Caki2 (cell line): ENCODE data around the gene KCNK7. TPM values are rescaled to one million over a fixed set of nuclear protein-coding genes. Genes with fewer than 3 reads are reported as not detected.

ENCODE experiments used
- DNase-seq: peaks from one replicate; pipeline ENCODE4 v3.0.0-alpha.2; 2015; ENCODE audit warnings: low read depth
- in situ Hi-C: cut with HindIII; loops from 2 replicates; pipeline ENCODE4 v1.10.0; 2016; ENCODE audit warnings: low sequenced_read_pairs, low pct_unique_long_range_greater_than_20kb, mixed read lengths
- total RNA-seq: library from RNA; depleted of rRNA; stranded (reverse); fragments of >200 nt; shearing (Covaris generic); gene quantifications from 2 replicates; pipeline ENCODE4 v1.2.3, GENCODE V29; 2014; ENCODE audit warnings: low replicate concordance

KCNK7 gene
- total RNA-seq, 1 experiment from 2014 or later: not detected

DNA sequence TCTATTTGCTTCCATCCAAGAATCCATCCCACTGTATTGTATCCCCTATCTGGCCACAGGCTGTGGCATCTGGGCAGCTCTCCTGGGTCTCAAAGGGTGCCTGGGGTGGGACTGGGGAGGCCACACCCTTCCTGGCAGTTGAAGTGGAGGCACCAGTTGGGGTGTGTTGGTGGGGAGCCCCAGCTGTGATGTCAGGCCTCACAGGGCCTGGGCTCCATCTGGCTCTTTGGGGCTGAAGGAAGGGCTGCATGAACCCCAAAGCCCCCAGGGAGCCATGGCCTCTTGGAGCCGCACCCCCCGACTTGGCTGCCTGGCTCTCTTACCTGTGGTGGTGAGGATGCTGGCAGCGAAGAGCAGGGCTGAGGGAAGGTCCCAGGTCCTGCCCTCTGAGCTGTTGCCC is 469 bp downstream of the KCNK7 start:
- in situ Hi-C loops: no loop called here
- DNase-seq: no peak

GRCh38 chr11:65593518-65594414 is 1.8 kb downstream of the KCNK7 start:
- no peak for DNase-seq
- in situ Hi-C loops: no loop called here

DNA sequence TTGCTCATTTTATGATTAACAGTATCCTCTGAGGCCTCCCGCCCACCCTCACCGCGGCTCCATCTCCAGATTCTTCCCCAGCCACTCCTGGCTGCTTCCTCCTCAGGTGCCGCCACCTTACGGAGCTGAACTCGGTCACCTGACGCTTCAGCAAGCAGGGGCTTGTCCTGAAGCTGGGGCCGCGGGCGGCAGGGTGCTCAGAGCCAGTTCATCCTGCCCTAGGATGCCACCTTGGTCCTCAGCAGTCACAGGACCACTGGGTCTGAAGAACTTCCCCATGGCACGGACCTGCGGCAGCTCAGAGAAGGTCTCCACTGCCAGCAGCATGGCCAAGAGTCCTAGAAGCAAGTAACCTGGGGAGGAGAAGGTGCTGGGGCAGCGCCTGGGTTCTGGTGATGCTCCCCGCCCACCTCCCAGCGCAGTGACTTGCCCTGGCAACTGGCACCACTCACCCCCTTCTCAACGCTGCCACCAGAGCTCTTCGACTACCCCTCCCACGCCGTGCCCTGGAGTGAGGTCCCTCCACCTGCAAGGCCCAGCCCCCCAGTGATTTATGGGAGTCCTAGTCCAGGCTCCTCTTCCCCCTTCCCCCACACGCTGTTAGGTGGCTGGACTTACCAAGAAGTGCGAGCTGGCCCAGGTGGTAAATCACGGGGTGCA is 2.6 kb downstream of the KCNK7 start:
- no peak for DNase-seq
- in situ Hi-C loops: no loop called here

DNA sequence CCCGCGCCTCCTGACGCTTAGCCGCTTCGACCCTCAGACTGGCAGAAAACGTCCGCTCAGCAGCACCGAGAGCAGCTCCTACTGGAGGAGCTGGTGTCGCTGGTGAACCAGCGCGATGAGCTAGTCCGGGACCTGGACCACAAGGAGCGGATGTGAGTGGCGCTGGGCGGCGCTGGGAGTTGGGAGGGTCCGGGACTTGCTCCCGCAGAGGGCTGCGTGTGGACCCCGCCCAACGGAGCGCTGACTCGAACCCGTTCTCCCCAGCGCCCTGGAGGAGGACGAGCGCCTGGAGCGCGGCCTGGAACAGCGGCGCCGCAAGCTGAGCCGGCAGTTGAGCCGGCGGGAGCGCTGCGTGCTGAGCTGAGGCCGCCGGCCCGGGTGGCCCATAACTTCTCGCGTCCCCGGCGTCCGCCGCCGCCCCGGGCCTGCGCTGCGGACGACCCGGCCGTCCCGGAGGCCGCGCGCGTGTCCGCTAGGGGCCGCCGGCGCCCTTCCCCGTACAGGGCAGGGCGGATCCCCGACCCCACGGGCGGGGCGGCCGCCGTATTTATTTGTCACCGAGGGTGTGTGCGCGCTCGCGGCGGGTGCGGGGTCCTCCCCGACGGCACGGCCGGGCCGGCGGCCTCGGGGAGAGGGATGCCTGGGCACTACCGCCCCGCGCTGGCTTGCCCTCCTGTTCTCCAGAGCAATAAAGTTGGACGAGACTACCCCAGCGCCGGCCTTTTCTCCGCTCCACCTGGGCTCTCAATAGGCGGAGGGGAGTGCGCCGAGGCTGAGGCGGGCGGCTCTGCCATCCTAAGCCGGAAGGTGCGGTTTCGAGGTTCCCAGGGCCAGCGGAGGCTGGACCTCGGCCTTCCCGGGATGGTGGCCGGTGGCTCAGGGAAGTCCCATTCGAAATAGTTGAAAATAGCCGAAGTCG is 3.4 kb downstream of the KCNK7 start:
- DNase-seq: no peak
- in situ Hi-C loops: no loop called here

DNA sequence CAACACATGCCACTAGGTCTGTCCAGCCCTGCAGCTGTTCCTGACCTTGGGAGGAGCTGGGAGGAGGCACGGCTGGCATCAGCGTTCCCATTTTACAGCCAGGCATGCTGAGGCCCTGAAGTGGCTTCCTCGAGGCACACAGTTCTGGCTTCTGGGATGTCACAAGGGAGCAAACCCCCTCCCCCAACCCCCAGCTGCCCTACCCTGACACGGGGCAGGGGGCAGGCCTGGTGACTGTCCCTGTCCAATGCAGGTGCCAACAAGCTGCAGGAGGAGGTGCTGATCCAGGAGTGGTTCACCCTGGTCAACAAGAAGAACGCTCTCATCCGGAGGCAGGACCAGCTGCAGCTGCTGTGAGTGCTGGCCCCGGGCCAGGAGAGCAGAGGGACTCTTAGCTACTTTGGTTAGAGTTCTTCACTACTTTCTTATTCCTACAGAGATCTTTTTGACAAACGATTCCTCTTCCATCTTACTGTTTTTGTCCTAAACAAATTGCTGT is 5.3 kb downstream of the KCNK7 start:
- DNase-seq: no peak
- in situ Hi-C loops: no loop called here

- in situ Hi-C loops: no loop called here
- DNase-seq: no peak
Measured at GRCh38 chr11:65589444-65590239, 6.0 kb downstream of the KCNK7 start.

DNA sequence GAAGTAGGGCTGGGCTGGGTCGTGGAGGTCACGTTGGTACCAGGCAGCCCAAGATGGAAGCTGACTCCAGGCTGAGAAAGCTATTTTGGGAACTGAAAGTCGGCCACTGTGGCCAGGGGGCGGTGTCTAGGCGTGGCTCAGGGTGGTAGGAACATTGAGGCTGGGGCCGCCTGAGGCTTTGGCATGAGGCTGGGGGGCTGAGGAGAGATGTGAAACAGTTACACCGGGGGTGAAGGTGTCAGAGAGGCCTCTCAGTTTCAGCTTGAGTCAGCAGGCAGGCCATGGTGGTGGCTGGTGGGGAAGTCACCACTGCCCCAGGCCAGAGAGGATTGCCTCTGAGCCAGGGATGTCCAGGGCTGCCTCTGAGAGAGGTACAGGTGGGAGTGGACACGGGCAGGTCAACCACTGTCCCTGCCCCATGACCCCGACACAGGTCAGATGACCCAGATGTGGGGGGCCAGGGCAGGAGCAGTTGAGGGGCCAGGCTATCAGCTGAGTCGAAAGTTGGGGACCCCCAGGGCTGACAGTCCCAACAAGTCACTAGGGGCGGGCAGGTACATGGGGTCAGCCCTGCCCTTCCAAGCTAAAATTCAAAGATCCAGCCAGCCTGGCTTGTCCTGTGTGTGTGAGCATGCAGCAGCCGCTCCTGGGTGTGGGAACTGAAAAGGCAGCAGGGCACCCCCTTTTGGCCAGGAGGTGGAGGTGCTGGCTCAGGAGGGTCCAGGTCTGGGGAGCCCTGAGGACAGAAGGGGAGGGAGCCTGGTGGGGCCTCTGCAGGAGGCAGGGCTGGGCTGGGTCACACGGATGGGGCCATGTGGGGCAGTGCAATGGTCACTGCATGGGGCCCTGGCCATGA is 7.2 kb downstream of the KCNK7 start:
- in situ Hi-C loops: no loop called here
- DNase-seq: no peak

DNA sequence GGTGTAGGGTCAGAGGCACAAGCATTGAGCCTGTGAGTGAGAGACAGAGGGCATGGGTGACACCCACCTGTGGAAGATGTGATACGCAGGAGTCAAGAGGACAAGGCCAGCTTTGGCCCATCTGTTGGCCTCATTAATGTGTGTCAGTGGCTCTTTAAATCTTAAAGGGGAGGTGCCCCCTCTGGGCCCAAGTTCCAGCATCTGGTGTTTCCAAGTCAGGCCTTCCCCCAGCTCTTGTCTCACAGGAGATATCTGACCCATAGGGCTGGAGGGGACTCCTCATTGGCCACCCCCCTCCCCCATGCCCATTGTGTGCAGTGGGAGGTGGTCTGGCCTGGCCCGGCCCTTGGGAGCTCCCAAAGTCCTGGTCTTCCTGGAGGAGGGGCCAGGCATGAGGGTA is 8.9 kb downstream of the KCNK7 start:
- DNase-seq: no peak
- in situ Hi-C loops: no loop called here

- in situ Hi-C loops: no loop called here
- no peak for DNase-seq
Measured at GRCh38 chr11:65586247-65586630, 9.4 kb downstream of the KCNK7 start.

DNA sequence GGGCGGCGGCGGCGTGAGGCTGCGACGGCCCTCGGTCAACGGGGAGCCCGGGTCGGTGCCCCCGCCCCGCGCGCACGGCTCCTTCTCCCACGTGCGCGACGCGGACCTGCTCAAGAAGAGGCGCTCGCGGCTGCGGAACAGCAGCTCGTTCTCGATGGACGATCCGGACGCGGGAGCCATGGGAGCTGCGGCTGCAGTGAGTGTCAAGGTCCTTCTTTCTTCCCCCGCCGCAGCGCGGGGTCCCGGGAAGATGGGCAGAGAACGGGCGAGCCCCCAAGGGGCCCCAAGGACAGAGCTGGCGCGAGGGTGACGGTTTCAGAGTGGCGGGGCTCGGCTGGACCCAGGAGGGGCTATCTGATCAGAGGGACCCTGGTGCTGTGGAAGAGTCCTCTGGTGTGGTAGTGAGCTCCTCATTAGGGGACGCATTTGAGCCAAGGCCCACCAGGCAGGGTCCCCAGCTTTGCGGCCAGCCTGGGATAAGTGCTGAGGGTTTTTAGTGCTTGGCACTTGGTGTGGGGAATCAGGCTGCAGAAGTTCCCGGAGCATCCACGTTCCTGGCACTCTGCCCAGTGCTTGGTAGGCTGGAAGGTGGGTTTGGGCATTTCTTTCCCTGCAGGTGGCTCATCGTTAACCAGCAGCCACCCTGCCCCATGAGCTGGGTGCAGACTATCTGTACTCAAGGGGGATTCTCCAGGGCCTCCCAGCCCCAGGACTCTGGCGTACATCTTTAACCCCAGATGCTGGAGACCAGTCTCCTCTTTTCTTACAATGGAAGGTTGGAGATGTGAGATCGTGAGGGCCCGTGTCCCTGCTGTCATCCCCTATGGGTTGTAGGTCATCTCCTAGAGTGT is 10.0 kb downstream of the KCNK7 start:
- no peak for DNase-seq
- in situ Hi-C loops: no loop called here

DNA sequence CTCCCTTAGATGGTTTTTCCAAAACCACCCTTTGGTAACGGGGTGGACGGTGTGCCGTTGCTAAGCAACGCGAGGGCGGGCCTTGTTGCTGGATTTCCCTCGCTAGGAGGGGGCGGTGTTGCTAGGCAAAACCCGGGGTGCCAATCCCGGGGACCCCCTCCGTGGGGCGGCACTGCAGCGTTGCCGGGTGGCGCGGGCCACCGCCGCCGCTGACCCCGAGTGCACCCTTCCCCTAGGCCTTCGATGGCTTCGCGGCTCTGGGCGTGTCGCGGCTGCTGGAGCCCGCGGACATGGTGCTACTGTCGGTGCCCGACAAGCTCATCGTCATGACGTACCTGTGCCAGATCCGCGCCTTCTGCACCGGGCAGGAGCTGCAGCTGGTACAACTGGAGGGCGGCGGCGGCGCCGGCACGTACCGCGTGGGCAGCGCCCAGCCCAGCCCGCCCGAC is 10.9 kb downstream of the KCNK7 start:
- no peak for DNase-seq
- in situ Hi-C loops: no loop called here

DNA sequence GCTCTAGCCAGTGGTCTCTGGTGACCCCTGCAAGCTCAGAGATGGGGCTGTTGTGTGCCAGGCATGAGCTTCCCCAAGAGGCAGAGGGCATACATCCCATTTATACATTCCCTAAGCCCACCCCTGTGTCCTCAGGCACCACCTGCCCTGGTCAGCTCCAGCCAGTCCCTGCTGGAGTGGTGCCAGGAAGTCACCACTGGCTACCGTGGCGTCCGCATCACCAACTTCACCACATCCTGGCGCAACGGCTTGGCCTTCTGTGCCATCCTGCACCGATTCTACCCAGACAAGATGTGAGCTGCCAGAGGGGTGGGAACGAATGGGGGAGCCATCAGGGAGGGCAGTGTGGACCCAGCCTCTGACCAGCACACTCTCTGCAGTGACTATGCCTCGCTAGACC is 11.5 kb downstream of the KCNK7 start:
- DNase-seq: no peak
- in situ Hi-C loops: no loop called here

GRCh38 chr11:65583589-65583988 is 12.0 kb downstream of the KCNK7 start:
- DNase-seq: no peak
- in situ Hi-C loops: no loop called here

DNA sequence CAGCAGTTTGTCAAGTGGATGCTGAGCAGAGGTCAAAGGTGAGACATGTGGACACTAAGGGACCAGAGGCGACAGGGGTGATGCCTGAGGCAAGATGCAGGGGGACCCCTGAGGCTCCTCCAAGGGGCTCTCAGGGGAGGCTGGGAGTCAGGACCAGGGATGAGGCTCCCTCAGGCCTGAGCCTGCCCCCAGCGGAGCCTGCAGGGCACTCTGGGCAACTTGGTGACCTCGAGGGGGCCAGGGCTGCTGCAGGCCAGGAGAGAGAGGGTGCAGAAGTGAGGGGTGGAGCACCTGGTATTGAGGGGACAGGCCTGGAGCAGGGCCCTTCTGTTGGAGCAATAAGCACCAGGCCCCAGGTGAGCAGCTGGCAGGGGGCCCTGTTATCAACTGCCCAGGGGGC is 13.7 kb downstream of the KCNK7 start:
- in situ Hi-C loops: no loop called here
- no peak for DNase-seq

DNA sequence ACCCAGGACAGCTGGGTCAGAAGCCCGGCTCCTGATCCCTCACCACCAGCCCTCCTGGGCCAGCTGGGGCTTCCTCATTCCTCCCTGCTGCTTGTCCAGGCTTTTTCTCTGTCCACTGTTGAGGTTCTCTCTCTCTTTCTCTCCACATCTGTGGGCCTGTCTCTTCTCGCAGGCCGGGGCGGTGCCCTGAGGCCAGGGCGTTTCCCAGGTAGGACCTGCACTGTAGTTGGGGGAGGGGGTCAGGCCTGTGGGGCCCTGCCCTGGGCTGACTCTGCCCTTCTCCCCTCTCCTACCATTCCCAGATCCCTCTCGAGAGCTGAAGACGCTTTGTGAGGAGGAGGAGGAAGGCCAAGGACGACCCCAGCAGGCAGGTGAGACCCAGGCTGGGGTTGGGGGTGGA is 14.8 kb downstream of the KCNK7 start:
- DNase-seq: no peak
- in situ Hi-C loops: no loop called here

DNA sequence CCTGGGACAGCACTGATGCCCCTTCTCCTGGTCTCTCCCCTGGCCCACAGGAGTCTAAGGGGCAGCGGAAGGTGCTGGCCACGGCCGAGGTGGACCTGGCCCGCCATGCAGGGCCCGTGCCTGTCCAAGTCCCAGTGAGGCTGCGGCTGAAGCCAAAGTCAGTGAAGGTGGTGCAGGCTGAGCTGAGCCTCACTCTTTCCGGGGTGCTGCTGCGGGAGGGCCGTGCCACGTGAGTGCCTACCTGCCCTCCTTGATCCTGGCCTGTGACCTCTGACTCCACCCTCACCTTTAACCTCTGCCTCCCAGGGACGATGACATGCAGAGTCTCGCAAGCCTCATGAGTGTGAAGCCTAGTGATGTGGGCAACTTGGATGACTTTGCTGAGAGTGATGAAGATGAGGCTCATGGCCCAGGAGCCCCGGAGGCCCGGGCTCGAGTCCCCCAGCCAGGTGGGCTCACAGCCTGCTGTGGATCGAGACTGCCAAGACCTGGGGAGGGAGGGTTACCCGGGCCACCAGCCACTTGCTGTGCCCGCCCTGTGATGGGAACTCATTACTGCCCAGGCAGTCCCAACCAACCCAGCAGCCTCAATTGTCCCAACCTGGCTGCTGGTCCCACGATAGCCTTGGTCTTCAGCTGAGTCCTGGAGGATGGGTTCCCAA is 15.4 kb downstream of the KCNK7 start:
- in situ Hi-C loops: no loop called here
- no peak for DNase-seq
